RPMI8226 (cell line): ENCODE results near the gene TPM1.

Experiments
- DNase-seq: peaks from one replicate; pipeline ENCODE4 v3.0.0-alpha.2; 2015

The TPM1 gene

DNA sequence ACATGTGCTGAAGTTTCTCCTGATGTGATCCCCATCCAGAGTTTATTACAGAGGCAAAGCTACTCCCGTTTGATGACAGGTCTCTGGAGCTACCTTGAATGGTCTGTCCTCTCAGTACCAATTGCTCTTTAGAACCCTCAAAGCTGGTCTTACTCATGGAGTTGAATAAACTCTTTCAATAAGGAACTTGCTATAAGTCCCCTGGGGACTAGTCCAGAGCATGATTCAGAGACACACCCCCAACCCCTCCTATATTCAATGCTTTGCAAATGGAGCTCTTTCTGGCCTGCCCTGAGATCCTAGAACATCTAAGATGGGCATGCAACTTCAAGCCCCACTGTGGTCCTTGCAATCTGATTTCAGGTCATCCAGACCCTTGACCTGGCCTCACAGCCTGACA is 23.9 kb upstream of the TPM1 start:
- no peak for DNase-seq

- peak; percentile 68 for DNase-seq
Observed at GRCh38 chr15:63019511-63020109, 22.9 kb upstream of the TPM1 start.

GRCh38 chr15:63020128-63020527 is 22.4 kb upstream of the TPM1 start:
- no peak for DNase-seq

- no peak for DNase-seq
Observed at GRCh38 chr15:63020759-63021430, 21.7 kb upstream of the TPM1 start.

GRCh38 chr15:63022181-63022580 is 20.4 kb upstream of the TPM1 start:
- DNase-seq, result no peak

DNA sequence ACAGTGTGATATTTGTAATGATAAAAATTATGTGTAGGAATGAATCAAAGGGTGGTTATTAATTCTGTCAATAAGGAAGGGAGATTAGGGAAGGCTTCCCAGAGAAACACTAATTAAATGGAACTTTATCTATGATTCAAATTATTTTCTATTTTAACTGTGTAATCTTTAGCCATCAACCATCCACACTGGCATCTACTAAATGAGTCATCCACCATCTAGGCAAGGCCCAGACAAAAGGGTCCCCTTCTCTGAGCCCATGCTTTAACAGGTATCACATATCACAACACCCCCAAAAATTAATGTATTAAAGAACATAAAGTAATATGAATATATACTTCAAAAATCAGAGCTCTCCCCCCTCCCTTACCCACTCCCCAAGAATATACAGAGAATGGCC is 19.9 kb upstream of the TPM1 start:
- no peak for DNase-seq

DNA sequence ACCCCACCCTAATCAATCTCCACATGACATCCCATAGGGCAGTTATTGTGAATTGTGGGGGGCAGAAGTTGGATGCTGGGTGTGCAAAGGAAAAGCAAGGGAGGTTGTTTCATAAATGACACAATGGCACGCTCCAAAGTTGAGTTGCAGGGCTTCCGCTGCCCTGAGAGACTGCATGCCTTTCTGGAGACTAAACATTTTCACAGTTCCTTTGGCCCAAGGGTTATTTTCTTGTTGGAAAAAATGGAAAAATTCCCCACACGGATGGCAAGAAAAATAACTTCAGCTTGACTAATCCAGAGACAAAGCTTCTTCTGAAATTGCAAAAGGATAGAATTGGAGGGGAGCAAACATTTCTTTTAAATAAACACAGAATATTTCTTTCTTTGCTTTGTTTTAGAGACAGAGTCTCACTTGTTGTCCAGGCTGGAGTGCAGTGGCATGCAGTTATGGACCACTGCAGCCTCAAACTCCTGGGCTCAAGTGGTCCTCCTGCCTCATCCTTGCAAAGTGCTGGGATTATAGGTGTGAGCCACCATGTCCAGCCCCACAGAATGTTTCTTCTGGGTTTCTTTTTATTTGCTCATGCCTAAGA is 19.1 kb upstream of the TPM1 start:
- DNase-seq, result no peak

- peak; percentile 33 for DNase-seq
Observed at GRCh38 chr15:63025460-63025859, 17.1 kb upstream of the TPM1 start.

- DNase-seq, result no peak
Observed at GRCh38 chr15:63027646-63028045, 14.9 kb upstream of the TPM1 start.

GRCh38 chr15:63028442-63029110 is 14.0 kb upstream of the TPM1 start:
- no peak for DNase-seq

DNA sequence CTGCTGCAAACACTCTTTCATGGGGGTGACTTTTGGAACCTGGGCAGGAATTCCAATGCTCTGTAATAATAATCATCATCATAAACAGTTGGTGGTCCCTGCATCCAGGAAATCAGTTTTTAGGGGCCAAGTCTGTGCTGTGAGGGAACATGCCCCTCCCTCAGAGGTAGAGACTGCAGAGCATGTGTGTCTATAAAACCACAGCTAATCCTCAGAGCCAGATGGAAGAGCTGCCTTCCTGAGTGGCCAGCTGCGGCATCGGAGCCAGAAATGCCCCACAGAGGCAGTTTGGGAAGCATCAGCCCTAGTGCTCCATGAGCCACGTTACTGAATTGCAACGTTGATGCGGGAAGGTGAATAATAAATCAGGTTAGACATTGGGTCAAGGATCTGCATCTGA is 12.9 kb upstream of the TPM1 start:
- DNase-seq, result no peak

DNA sequence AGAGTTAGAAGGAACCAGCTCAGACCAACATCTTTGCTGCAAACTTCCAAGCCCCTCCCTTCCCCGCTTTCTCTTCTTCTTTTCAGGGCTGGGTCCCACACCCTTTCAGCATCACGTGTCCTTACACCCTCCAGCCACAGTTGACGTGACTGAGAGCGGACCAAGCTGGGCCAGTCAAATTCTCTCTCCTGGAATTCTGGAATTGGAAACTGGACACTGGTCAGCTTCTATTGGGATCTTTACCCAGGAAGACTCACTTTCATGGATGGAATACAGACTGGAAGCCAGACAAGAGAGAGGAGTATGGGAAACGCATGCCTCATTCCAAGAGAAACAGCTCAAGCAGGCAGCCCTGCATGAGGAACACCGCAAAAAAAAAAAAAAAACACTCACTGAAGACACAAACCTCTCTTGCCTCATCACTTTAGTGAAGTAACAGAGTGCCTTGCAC is 12.4 kb upstream of the TPM1 start:
- peak; percentile 31 for DNase-seq

DNA sequence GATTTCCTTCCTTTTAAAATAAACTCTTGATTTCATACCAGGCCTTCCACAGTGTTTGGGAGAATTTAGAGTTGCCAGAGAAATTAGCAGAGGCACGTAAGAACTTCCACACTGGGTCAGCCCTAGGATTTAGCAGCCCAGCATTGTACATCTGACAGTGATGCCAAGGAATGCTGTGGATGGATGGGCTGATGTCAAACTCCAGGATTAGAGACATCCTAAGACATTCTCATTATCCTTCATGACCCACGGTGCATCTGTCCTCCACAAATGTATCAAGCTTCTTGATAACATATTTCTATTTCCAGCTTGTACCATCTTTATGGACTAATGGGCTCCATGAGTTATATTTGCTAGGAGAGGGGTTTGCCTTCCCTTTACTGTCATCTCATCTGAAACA is 8.0 kb upstream of the TPM1 start:
- DNase-seq, result no peak

- no peak for DNase-seq
Observed at GRCh38 chr15:63035253-63035652, 7.3 kb upstream of the TPM1 start.

DNA sequence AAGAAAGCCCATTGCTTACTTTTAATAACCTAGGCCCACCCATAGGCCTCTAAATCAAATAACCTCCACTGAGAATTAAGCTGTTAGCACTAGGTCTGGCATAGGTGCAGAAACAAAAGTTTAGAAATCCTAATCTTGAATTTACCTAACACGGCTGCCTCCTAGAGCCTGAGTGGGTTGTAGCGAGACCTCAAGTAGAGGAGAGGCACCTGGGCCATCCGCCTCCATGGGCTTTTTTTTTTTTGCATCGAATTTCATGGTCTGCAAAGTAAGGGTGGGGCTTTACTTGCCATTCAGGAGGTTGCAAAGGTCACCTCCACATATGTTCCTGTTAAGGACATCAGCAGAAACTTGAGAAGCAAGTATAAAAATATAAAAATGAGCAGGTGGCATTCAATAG is 6.6 kb upstream of the TPM1 start:
- DNase-seq, result peak; percentile 29

GRCh38 chr15:63037976-63038720 is 4.4 kb upstream of the TPM1 start:
- DNase-seq, result no peak

DNA sequence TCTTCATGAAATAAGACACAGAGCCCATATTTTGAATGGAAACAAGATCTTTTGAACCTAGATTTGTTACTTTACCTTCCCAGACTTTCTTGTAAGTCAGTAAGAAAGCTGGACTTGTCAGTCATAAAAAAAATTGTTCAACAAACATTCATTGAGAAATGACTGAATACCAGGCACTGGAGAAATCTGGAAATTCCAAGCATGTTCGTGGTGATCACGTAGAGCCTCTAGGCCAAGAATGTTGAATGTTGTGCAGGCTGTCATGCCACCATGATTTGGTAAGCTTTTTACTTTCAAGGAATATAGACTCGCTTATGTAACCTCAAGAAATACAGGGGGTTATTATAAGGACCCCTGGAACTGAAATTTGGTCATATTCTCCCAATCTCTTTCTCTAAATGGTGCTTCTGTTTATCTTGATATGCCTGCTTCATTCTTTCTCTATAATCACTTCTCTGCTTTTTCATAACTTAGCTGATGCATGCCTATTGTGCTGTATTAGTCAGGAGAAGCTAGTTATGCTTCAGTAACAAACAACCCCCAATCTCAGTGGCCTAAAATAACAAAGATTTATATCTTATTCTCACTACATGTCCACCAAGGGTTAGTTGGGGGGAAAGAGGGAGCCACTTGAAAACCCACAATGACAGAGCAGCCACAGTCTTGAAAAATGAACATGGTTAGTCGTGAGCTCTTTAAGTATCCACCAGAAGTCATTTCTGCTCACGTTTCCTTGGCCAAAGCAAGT is 3.4 kb upstream of the TPM1 start:
- no peak for DNase-seq

GRCh38 chr15:63039811-63040210 is 2.7 kb upstream of the TPM1 start:
- no peak for DNase-seq

DNA sequence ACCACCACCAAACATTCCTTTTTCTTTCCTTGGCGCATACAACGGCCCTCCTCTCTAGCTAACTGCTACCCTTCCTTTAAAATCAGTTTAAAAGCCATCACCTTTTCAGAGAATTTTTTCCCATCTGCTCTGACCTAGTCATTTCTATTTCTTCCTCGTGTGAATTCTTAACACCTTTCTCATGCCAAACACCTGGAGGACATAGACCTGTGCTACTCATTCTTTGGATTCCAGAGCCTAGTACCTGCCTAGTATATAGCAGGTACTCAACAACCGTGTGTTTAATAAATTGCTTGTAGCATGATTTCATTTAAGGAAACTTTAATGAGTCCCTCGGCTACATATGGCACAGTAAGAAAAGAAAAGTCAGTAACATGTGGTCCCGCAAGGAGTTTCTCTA is 2.0 kb upstream of the TPM1 start:
- DNase-seq, result no peak

- DNase-seq, result no peak
Observed at GRCh38 chr15:63040954-63041353, 1.6 kb upstream of the TPM1 start.

DNA sequence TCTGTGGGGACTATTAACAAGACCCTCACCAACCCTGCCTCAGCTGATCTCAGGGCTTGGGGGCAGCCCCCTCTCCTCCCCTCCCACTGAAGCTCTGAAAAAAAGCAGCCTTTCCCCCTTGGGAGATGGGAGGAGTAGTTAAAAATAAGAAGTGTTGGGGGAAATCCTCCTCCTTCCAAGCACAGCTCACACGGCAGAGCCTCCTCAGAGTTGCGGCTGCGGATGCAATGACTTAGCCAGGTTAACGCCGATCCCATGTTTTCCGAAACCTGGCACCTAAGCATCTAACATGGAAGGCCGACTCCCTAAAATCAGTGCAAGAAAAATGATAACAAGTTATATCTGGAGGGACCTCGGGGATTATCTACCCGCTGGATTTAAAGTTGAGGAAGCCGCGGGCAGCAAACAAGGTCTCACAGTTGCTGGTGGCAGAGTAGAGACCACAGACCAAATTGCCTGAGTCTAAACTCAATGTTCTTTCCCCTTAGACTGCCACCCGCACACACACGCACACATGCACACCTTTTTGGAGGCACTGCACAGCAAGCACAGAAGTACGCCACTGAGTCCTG is 1.1 kb upstream of the TPM1 start:
- no peak for DNase-seq

DNA sequence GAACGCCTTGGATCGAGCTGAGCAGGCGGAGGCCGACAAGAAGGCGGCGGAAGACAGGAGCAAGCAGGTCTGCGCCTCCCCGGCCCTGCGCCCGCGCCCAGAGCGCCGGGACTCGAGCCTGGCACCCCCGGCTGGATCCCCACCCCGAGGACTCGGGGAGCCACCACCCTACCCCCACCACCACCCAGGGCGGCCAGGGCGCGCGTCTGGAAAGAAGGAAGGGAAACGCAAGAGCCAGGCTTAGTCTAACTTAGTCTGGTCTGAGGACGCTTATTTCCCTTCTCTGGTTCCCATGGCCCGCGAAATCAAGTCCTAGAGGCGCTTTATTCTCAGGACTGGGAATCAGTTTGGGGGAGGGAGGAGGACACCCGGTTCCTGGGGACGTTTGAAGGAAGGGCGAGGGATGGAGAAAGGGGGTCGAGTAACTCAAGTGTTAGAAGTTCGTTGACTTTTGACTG is 359 bp downstream of the TPM1 start:
- DNase-seq, result no peak
